ENCODE results near the gene AIRE.
"Not testable (repeated sequence)": the region's sequence is repeated elsewhere in the genome, so short reads cannot be mapped to it uniquely, and the experiment has no call there.

Gene AIRE

GRCh38 chr21:44267655-44268142 is 18.0 kb upstream of the AIRE start:
- peak; percentile 12 to 19 for DNase-seq

DNA sequence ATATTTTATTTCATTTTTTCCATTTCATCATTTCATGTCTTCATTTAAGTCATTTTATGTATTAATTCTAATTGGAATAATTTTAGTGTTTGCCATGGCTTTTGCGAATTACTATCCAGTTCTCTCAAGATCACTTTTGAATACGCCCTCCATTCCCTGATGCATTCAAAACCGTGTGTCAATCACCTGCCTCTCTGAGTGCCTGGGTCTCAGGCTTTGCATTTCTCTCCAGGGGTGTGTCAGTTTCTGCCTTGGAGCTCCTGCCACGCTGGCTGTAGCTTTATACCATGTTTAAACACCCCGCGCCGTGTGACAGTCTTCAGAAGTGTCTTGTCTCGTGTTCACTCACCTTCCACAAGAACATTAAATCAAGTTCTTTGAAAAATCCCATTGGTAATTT is 16.6 kb upstream of the AIRE start:
- no peak for DNase-seq

DNA sequence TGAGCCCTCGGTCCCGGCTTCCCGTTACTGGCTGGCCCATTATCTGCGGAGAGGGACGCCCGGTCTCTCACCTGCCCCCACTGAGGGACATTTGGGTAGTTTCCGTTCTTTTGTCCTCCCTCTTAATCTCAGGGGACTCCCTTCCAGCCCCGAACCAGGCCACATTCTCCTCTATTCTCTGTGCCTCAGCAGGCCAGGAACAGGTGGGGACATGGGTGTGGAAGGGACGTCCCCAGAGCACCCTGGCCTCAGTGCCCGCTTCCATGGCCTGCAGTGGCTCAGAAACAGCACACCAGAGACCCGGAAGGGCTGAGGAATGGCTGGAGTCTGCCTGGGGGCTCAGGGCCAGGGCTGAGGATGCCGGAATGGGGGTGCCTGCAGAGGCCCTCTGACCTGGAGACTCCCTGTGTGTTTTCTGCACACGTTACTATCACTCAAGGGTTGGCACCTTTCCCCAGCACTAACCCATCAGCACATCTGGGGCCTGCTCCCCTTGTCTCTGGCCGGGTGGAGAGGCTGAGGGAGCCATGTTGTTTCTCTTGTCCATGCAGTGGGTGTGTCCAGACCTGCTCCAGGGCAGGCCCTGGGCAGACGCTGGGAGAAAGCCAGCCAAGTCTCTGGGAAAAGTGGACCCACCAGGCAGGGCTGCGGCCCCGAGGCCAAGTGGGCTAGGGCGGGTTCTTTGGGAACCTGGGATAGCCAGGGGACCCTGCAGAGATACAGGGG is 14.0 kb upstream of the AIRE start:
- no peak for DNase-seq

GRCh38 chr21:44272284-44272858 is 13.3 kb upstream of the AIRE start:
- no peak for DNase-seq

- no peak for DNase-seq
Observed at GRCh38 chr21:44273046-44273445, 12.6 kb upstream of the AIRE start.

DNA sequence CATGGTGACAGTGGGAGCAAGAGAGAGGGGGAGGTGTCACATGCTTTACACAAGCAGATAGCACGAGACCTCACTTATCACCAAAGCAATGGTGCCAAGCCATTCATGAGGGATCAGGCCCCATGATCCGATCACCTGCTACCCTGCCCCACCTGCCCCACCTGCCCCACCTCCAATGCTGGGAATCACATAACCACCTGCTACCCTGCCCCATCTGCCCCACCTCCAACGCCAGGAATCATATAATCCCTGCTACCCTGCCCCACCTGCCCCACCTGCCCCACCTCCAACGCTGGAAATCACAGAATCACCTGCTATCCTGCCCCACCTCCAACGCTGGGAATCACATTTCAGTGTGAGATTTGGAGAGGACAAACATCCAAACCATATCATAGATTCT is 10.6 kb upstream of the AIRE start:
- no peak for DNase-seq

- DNase-seq = no peak
Observed at GRCh38 chr21:44279354-44280260, 6.1 kb upstream of the AIRE start.

GRCh38 chr21:44281801-44282200 is 3.9 kb upstream of the AIRE start:
- DNase-seq = no peak

DNA sequence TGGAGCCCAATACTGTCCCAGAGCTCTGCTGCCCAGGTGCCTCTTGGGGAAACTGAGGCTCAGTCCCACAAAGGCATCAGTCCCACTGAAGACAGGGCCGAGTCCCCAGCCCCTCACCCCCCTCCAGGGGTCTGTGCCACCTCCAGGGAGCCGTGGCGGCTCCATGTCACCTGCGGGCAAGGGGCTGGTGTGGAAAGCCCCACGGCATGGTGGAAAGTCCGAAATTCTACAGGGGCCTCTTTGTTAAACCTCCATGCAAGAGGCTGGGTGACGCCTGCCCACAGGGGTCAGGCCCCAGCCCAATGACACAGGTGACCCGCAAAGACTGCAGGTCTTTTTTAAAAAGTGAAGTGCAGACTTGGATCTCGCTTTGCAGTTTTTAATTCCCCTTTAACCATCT is 3.3 kb upstream of the AIRE start:
- no peak for DNase-seq

GRCh38 chr21:44283211-44283785 is 2.4 kb upstream of the AIRE start:
- not testable (repeated sequence) for DNase-seq

GRCh38 chr21:44283948-44284347 is 1.7 kb upstream of the AIRE start:
- DNase-seq = no peak

GRCh38 chr21:44286086-44286715 is 525 bp downstream of the AIRE start:
- DNase-seq = no peak

DNA sequence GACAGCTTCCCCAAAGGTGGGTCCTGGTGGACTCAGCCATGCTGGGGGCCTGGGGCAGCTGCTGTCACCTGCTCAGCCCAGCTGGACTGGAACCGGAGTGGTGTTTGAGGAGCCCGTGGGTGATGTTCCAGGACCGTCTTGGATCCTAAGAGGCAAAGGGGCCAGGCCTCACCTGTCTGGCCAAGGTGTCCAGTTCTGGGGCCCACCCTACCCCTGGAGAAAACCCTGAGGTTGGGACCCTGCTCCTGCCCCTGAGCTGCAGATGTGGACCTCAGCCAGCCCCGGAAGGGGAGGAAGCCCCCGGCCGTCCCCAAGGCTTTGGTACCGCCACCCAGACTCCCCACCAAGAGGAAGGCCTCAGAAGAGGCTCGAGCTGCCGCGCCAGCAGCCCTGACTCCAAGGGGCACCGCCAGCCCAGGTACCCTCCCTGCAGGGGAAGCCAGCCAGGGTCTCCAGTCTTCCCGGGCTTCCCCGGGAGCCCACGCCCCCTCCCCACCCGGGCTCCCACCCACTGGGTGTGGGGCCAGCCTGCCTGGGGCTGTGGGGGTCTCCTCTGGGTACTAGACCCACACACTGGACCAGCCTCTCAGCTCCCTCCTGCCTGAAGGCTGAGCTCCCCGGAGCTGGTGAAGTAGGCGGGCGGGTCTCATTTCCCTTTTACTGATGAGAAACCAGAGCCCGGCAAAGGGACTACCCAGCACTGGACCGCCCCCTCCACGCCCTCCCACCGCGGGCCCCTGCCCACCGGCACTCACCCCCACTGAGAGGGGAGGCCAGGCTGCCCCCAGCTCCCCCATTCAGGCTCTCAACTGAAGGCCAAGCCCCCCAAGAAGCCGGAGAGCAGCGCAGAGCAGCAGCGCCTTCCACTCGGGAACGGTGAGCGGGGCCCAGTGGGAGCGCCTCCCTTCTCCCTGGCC is 1.3 kb downstream of the AIRE start:
- DNase-seq = no peak

GRCh38 chr21:44288251-44289110 is 2.8 kb downstream of the AIRE start:
- no peak for DNase-seq

GRCh38 chr21:44289381-44290010 is 3.8 kb downstream of the AIRE start:
- no peak for DNase-seq

GRCh38 chr21:44290327-44291077 is 4.8 kb downstream of the AIRE start:
- no peak for DNase-seq

GRCh38 chr21:44291078-44291935 is 5.6 kb downstream of the AIRE start:
- no peak for DNase-seq

Data from activated CD4-positive, alpha-beta T cell treated with anti-CD3 and anti-CD28 coated beads, Interleukin-2, amount 50 U/mL, for 48 hours (primary cell).